GM21390 (cell line): Measurements from ENCODE around the gene ZNF622.

ENCODE experiments used
- ATAC-seq: cut with Tn5 transposase; IDR thresholded peaks from one replicate; pipeline ENCODE4 v1.9.1; 2021; ENCODE audit not compliant: unreplicated experiment

ZNF622 gene

GRCh38 chr5:16465544-16466432 lies at the start of gene ZNF622:
ZNF622 (minus strand) TSS chr5:16465800; CDS start chr5:16465665, 135 bp downstream.
- ATAC-seq = peak; percentile 81

- no peak for ATAC-seq
Observed at GRCh38 chr5:16510098-16510497, 44.5 kb upstream of the ZNF622 start.

GRCh38 chr5:16508730-16509531 lies 43.3 kb upstream of the ZNF622 start:
- no peak for ATAC-seq

- no peak for ATAC-seq
Observed at GRCh38 chr5:16507716-16508115, 42.1 kb upstream of the ZNF622 start.

- no peak for ATAC-seq
Observed at GRCh38 chr5:16505904-16506303, 40.3 kb upstream of the ZNF622 start.

- ATAC-seq = no peak
Observed at GRCh38 chr5:16505140-16505891, 39.7 kb upstream of the ZNF622 start.

GRCh38 chr5:16504571-16504970 lies 39.0 kb upstream of the ZNF622 start:
- ATAC-seq = no peak

GRCh38 chr5:16502866-16503265 lies 37.3 kb upstream of the ZNF622 start:
- no peak for ATAC-seq

- ATAC-seq = no peak
Observed at GRCh38 chr5:16500024-16500423, 34.4 kb upstream of the ZNF622 start.

- no peak for ATAC-seq
Observed at GRCh38 chr5:16497546-16497945, 31.9 kb upstream of the ZNF622 start.

- no peak for ATAC-seq
Observed at GRCh38 chr5:16493261-16493660, 27.7 kb upstream of the ZNF622 start.

GRCh38 chr5:16492398-16493140 lies 27.0 kb upstream of the ZNF622 start:
- ATAC-seq = no peak

- ATAC-seq = no peak
Observed at GRCh38 chr5:16490911-16491310, 25.3 kb upstream of the ZNF622 start.

GRCh38 chr5:16489322-16489791 lies 23.8 kb upstream of the ZNF622 start:
- ATAC-seq = peak; percentile 66

- ATAC-seq = no peak
Observed at GRCh38 chr5:16487456-16487855, 21.9 kb upstream of the ZNF622 start.

- no peak for ATAC-seq
Observed at GRCh38 chr5:16486711-16487111, 21.1 kb upstream of the ZNF622 start.

GRCh38 chr5:16485656-16486055 lies 20.1 kb upstream of the ZNF622 start:
- ATAC-seq = no peak

GRCh38 chr5:16484081-16484480 lies 18.5 kb upstream of the ZNF622 start:
- no peak for ATAC-seq

GRCh38 chr5:16483361-16483760 lies 17.8 kb upstream of the ZNF622 start:
- no peak for ATAC-seq

- ATAC-seq = no peak
Observed at GRCh38 chr5:16482891-16483290, 17.3 kb upstream of the ZNF622 start.
